Heart right ventricle (tissue), 16 donors: ENCODE measurements around the gene GRID1. TPM values are rescaled to one million over a fixed set of nuclear protein-coding genes. Genes with fewer than 3 reads are reported as not detected.

Source experiments
- ATAC-seq, 8 donors: fragments of 200-7000 bp; cut with Tn5 transposase; one replicate each; pipeline ENCODE4 v1.9.1; 2020; ENCODE audit warnings: mild to moderate bottlenecking in 8 of 8, moderate library complexity in 8 of 8, moderate number of reproducible peaks in 1 of 8
- DNase-seq, 2 donors: peaks; one replicate each; pipeline ENCODE4 v3.0.0-alpha.2; 2020
- H3K27ac ChIP-seq, 10 donors: fragments of 200-600 bp; sonication (generic) in 2 of 10; one replicate each; pipeline versions ENCODE4 v1.5.0 to v1.8.0; 2020 to 2022; ENCODE audit warnings: mild to moderate bottlenecking in 3 of 10
- H3K27me3 ChIP-seq, 7 donors: fragments of 200-600 bp; one replicate each; pipeline ENCODE4 v1.8.0; 2021 to 2022; ENCODE audit warnings: mild to moderate bottlenecking in 2 of 7
- H3K36me3 ChIP-seq, 9 donors: fragments of 200-600 bp; sonication (generic) in 1 of 9; one replicate each; pipeline versions ENCODE4 v1.5.0 to v1.8.0; 2020 to 2022; ENCODE audit warnings: mild to moderate bottlenecking in 2 of 9
- H3K4me1 ChIP-seq, 9 donors: fragments of 200-600 bp; sonication (generic) in 1 of 9; one replicate each; pipeline versions ENCODE4 v1.5.0 to v1.8.0; 2020 to 2022; ENCODE audit warnings: mild to moderate bottlenecking in 4 of 9
- H3K4me3 ChIP-seq, 10 donors: fragments of 200-600 bp; sonication (generic) in 2 of 10; one replicate each; pipeline versions ENCODE4 v1.5.0 to v1.8.0; 2020 to 2022; ENCODE audit warnings: mild to moderate bottlenecking in 7 of 10, moderate library complexity in 2 of 10
- H3K9me3 ChIP-seq, 11 donors: fragments of 200-600 bp in 10 of 11; sonication (generic) in 2 of 11; one replicate each; pipeline versions ENCODE4 v1.5.0 to v1.8.0; 2013 to 2022; ENCODE audit warnings: mild to moderate bottlenecking in 2 of 11, control low read depth in 1 of 11, moderate library complexity in 1 of 11
- CTCF ChIP-seq, 9 donors: fragments of 200-600 bp; sonication (generic) in 2 of 9; IDR thresholded peaks; one replicate each; pipeline versions ENCODE4 v1.5.0 to v1.8.0; 2021 to 2022; ENCODE audit warnings: antibody characterized with exemption in 9 of 9, mild to moderate bottlenecking in 5 of 9, moderate library complexity in 1 of 9
- WGBS, 2 donors: extraction: QIAGEN DNeasy Blood & Tissue Kit; methylation state at CpG; one replicate each; pipeline ENCODE4 v1.1.7; 2013; ENCODE audit warnings: inconsistent platforms in 1 of 2; 5-methylcytosine and 5-hydroxymethylcytosine counted together
- intact Hi-C, 10 donors: fragments of 100-400 bp; cut with DNase I; formaldehyde crosslinking; loops; one replicate each; pipeline versions ENCODE4 v1.11.1 to v1.14.2; 2022
- polyA plus RNA-seq, 2 donors: library from polyadenylated mRNA; stranded (reverse); fragments of 200-250 nt; gene quantifications; one replicate each; pipeline ENCODE4 v1.2.3, GENCODE V29; 2013
- total RNA-seq, 10 donors: library from RNA; stranded (reverse); fragmentation: NEBNext Ultra II Directional in 3 of 10; extraction: Animal tissue kit (Norgen Biotek cat#: 25700) in 3 of 10; gene quantifications; one replicate each; pipeline versions ENCODE4 v1.2.1 to v1.2.4, GENCODE V29; 2021 to 2023
- donor health status: Arrhythmogenic right ventricular cardiomyopathy.
- donor health status: ischemic (EF 13 %, LVEDD 7.1; RV severe dilation, severe dysfunction).
- donor health status: healthy with polysubstance abuse.
- donor health status: DM: no; HTN: yes; CAD: no.
- donor health status: DM: no; HTN: no; CAD: no.
- donor health status: ischemic (EF 25% LVEDD 6.9; RV normal size, moderate dysfunction).
- donor health status: ischemic (EF 25% LVEDD 5.7; RV mildly dilated, moderate dysfunction).
- donor health status: healthy.
- donor health status: DM: yes; HTN: yes; CAD: no.
- donor health status: Ischemic cardiomyopathy.
- donor health status: ischemic (EF 35%, LVEDD 5.7; RV mildly dilated, moderate dysfunction).
- donor health status: nonischemic (EF 11% LVEDD 7.7; RV severe dilation, severe dysfunction).
- donor health status: DM: yes; HTN: yes; CAD: no.
- donor health status: PGD.
- donor health status: ischemic (EF 29% LVEDD 5.4; RV normal size, mild dysfunction).
- donor health status: nonischemic (EF 23%, LVEDD 6.1; RV moderate dilation, normal function).

GRID1 gene
- total and polyA plus RNA-seq, 12 donors = 0.44 to 3.4 (median 1.5) TPM

- H3K4me3 ChIP-seq = no peak overlapping the region
- intact Hi-C loops = no loop called here
Observed at GRCh38 chr10:85575441-85575840, 791.2 kb downstream of the GRID1 start.

GRCh38 chr10:85570871-85571270 is 795.7 kb downstream of the GRID1 start:
- DNase-seq (no peak), ATAC-seq (no peak)
- Histone ChIP-seq H3K36me3 (no peaks in the 10 kb centered on the region), H3K9me3 (no peaks in the 10 kb centered on the region), H3K4me1 (no peaks in the 10 kb centered on the region), H3K27me3 (no peaks in the 10 kb centered on the region), H3K27ac (no peak overlapping the region), H3K4me3 (no peak overlapping the region)
- no peak for TF ChIP-seq CTCF (IDR thresholded peaks at IDR 0.05)
- WGBS, 2 donors = 97 to 100% methylated on average over 1 of the region's 1 CpG
- intact Hi-C loops = no loop called here

More at GRCh38 chr10:85575441-85575840, 791.2 kb downstream of the GRID1 start:
- H3K9me3 ChIP-seq = no peaks in the 10 kb centered on the region
- WGBS, 2 donors = 93 to 96% methylated on average over 1 of the region's 1 CpG
- no peaks in the 10 kb centered on the region for H3K27me3 ChIP-seq
- no peaks in the 10 kb centered on the region for H3K36me3 ChIP-seq
- TF ChIP-seq CTCF (IDR thresholded peaks at IDR 0.05) = no peak
- no peak for ATAC-seq
- no peak overlapping the region for H3K27ac ChIP-seq
- no peak for DNase-seq
- H3K4me1 ChIP-seq = no peaks in the 10 kb centered on the region

- TF ChIP-seq CTCF (IDR thresholded peaks at IDR 0.05) = no peak
- Histone ChIP-seq H3K27ac (no peak overlapping the region), H3K27me3 (peaks cover 0 to 3% (median 0%) of the 10 kb centered on the region in 7 donors), H3K4me3 (no peak overlapping the region), H3K9me3 (no peaks in the 10 kb centered on the region), H3K4me1 (no peaks in the 10 kb centered on the region), H3K36me3 (no peaks in the 10 kb centered on the region)
- 63 to 64% methylated on average over 1 of the region's 1 CpG for WGBS, 2 donors
- DNase-seq (no peak), ATAC-seq (no peak)
- intact Hi-C loops = no loop called here
Observed at GRCh38 chr10:85565381-85565780, 801.2 kb downstream of the GRID1 start.

- ATAC-seq = no peak
- TF ChIP-seq CTCF (IDR thresholded peaks at IDR 0.05) = no peak
- 73% methylated on average over 6 of the region's 6 CpGs for WGBS, 2 donors
Observed at GRCh38 chr10:85558533-85558932, 808.1 kb downstream of the GRID1 start.

More at GRCh38 chr10:85558533-85558932, 808.1 kb downstream of the GRID1 start:
- Histone ChIP-seq H3K9me3 (no peaks in the 10 kb centered on the region), H3K4me1 (no peaks in the 10 kb centered on the region), H3K27me3 (peaks cover 0 to 3% (median 0%) of the 10 kb centered on the region in 7 donors), H3K4me3 (no peak overlapping the region), H3K36me3 (no peaks in the 10 kb centered on the region), H3K27ac (no peak overlapping the region)
- intact Hi-C loops = loop anchor here in 1 of 10 donors (10.0 kb wide), 1 partner anchor 816 kb away; no protein-coding TSS in a partner anchor
- DNase-seq = no peak
